GM19099 (cell line): ENCODE measurements around the gene RNF135.

Experiments
- POLR2A ChIP-seq: IDR thresholded peaks from 3 replicates; pipeline ENCODE4 v1.6.1; 2011; ENCODE audit warnings: low read depth; ENCODE audit not compliant: insufficient read length; ENCODE audit errors: extremely low read depth

The RNF135 gene, protein sequence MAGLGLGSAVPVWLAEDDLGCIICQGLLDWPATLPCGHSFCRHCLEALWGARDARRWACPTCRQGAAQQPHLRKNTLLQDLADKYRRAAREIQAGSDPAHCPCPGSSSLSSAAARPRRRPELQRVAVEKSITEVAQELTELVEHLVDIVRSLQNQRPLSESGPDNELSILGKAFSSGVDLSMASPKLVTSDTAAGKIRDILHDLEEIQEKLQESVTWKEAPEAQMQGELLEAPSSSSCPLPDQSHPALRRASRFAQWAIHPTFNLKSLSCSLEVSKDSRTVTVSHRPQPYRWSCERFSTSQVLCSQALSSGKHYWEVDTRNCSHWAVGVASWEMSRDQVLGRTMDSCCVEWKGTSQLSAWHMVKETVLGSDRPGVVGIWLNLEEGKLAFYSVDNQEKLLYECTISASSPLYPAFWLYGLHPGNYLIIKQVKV

DNA sequence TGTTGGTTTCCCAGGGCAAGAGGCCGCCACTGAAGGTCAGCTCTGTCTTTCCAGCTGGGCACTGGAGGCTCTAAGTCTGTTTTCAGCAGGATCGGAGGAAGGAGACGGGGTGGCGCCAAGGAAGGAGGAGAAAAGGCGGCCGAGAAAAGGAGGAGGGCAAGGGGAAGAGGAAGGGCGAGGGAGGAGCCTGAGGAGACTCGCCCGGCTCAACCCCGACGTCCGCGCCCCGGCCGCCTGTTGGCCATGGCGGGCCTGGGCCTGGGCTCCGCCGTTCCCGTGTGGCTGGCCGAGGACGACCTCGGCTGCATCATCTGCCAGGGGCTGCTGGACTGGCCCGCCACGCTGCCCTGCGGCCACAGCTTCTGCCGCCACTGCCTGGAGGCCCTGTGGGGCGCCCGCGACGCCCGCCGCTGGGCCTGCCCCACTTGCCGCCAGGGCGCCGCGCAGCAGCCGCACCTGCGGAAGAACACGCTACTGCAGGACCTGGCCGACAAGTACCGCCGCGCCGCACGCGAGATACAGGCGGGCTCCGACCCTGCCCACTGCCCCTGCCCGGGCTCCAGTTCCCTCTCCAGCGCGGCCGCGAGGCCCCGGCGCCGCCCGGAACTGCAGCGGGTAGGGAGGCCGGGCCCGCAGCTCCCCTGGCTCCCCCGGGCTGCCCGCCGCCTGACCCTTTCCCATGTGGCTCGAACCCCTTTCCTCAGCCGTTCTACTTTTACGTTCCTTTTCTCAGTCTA is at the start of gene RNF135:
TSS of gene RNF135 (plus strand) at position 209 of the 737 bp plus-strand sequence. CDS start at position 244, 35 bp downstream.
- peak; percentile 93 for TF ChIP-seq POLR2A

DNA sequence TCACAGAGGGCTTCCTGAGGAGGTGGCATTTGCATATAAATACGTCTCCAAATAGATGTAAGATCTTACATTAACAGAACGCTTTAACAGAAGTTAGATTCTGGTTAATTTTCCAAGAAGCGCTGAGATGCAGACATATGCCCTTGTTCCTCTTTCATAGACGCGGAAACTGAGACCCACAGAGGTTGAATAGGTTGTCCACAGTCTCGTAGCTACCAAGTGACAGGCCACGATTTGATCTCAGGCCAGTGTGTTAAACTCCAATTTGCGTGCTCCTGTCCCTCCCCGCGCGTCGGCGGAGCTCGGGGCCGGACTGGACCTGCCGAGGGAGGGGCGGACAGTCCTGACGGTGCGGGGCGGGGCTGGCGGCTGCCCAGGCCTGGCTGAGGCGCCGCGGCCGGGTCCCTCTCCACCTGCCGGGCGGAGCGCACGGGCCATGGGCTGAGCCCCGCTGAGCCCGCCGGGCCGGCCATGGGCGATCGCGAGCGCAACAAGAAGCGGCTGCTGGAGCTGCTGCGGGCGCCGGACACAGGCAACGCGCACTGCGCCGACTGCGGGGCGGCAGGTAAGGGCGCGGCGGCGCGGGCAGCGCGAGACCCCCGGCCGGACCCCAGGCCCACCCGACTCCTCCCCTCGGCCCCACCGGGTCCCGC is 49.2 kb upstream of the RNF135 start, which contains the start of gene ADAP2:
TSS of gene ADAP2 (plus strand) at position 402 of the 653 bp plus-strand sequence. CDS start at position 472, 70 bp downstream.
- TF ChIP-seq POLR2A: no peak

DNA sequence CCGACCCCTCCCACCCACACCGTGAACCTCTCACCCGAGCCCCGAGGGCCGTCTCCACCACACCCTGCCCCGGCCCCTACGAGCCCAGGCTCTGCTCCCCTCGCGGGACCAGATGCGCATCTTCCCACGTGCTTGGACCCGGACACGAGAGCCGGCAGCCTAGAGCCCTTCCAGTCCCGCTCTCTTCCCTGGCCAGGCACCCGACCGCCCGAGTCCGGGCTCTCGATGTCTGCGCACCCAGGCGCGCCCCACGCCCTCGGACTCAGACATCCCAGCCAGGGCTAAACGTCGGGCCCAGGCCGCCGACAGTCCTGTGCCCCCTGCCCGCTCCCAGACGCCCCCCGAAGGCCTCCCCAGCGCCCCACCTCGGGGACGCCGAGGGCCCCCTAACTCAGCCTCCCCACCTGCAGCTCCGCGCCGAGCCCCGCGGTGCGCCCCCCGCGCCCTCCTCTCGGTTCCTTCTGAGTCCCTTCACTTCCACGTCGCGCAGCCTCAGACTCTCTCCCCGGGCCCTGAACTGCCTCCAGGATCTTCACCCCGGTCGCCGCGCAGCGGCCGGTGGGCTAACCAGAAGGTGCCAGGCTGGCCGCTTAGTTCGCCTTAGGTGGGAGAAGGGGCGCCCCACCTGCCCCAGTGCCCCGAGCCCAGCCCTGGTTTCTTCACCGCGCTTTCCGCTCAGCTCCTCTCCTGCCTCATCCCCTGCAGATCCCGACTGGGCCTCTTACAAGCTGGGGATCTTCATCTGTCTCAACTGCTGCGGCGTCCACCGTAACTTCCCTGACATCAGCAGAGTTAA is 48.4 kb upstream of the RNF135 start:
- TF ChIP-seq POLR2A: no peak

DNA sequence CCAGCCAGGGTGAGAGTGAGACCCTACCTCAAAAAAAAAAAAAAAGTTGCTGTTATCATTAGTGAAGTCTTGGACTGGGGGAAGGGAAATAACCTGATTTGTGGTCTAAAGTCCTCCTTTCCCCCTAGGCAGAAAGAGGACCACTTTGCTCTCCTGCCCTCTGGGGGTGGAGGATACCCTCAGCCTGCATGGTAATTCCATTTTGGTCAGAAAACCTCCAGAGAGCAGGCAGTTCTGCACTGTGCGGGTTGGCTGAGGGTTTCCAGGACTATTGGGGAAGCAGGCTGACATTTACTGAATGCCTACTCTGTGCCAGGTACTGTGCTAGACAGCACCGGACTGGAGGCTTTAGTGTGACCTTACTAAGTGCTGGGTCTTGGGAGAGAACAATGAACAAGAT is 46.5 kb upstream of the RNF135 start:
- no peak for TF ChIP-seq POLR2A

DNA sequence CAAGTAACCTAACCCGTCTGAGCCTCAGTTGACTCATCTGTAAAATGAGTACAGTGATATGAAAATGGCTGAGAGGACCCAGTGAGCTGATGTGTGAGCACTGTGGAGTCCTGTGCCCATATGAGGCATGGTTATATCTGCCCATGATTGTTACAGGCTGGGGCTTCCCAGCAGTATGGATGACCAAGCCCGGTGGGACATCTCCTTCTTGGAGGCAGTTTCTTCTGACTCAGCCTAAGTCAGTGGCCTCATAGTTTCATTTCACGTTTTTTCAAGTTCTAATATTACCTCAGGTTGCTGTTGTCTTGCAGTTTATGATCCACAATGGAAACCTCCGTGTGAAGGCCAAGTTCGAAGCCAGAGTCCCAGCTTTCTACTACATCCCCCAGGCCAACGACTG is 44.3 kb upstream of the RNF135 start:
- TF ChIP-seq POLR2A: no peak

DNA sequence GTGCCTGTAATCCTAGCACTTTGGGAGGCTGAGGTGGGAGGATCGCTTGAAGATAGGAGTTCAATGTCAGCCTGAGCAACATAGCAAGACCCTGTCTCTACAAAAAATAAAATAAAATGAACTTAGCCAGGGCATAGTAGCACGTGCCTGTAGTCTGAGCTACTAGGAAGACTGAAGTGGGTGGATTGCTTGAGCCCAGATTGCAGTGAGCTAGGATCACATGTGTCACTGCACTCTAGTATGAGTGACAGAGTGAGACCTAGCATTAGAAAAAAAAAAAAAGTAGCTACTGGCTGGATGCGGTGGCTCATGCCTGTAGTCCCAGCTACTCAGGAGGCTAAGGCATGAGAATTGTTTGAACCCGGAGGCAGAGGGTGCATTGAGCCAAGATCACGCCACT is 43.1 kb upstream of the RNF135 start:
- TF ChIP-seq POLR2A: no peak

DNA sequence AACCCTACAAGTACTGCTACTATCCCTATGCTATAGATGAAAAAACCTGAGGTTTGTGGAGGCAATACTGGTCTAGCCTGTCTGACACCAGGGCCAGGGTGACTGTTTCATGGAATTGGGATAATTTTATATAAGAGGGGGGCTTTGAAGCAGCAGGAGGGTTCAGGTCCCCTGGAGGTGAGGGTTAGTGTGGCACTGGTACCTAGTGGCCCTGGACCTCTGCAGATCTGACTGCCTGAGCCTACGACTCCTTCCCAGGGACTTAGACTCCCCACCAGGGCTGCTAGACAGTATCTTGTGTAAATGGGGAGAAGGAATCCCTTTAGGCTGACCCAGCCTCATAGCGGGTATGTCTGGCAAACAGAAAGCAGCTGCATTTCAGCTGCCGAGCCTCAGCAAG is 42.3 kb upstream of the RNF135 start:
- no peak for TF ChIP-seq POLR2A

DNA sequence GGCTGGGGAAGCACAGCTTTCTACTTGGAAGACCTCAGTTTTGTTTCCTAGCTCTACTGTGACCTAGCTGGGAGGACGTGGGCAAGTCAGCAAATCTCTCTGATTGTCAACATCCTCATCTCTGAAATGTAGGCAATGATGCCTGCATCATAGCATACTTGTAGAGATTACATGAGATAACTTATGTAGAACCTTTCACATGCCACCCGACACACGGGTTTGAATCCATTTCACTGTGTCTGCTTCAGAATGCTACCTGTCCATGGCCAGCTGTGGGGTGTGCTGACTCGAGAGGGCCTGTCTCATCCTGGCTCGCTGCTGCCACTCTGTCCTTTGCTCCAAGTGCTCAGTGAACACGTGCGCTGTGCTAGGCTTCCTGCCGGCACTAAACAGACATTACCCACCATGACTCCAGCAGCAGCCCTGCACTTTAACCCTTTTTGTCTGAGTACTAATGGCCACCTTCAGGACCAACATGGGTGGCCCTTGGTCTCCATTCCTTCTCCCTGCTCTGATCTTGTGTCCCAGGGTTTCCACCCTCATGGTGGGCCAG is 41.7 kb upstream of the RNF135 start:
- TF ChIP-seq POLR2A: no peak

DNA sequence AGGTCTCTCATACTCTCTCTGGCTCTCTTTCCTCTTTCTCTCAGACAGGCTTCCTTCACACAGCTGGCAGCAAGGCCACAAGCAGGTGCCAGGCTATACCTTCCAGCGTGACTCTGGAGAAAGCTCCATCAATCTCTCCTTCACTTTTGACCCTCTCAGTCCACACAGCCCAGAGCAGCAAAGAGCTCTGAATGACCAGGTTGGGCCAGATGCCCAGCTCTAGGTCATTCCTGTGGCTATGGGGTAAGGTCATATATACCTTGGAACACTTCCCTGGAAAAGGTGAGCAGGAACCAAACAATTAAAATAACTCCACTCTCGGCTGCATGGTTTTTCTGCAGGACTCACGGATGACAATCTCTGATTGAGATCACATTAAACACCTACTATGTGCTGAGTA is 40.3 kb upstream of the RNF135 start:
- TF ChIP-seq POLR2A: no peak

DNA sequence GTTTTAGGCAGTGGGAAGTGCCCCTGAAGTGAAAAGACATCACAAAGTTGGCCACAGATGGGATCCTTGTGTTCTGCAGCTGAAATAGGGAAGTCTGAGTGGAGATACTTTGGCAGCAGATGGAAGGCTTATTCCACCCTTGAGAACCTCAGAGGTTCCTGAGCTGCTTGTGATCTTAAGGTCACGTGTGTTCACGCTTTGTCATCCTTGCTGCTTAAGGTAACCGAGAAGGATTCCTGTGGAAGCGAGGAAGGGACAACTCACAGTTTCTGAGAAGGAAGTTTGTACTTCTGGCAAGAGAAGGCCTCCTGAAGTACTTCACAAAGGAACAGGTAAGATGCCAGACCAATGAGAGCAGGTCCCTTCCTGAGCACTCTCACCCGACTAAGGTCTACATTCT is 36.9 kb upstream of the RNF135 start:
- TF ChIP-seq POLR2A: no peak

DNA sequence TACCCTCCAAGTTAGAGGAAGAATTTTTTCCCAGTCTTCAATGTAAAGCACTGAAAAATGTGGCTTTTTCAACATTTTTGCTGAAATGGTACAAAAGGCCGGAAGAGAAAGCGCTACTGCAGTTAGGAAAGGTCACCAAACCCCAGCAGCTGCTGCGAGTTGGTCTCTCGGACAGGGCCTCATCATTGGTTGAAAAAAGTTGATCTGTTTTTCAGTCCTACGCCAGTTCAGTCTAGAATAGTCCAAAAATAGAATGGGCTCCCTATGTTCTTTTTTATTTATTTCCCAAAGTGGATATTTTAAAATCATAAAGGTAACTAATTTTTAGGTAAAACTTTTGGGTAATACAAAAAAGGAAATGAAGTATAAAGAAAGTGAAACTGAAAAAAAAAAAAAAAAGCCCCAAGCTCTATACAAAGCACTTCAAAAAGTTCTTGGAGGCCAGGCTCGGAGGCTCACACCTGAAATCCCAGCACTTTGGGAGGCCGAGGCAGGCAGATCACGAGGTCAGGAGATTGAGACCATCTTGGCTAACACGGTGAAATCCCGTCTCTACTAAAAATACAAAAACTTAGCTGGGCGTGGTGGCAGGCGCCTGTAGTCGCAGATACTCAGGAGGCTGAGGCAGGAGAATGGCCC is 31.7 kb upstream of the RNF135 start:
- no peak for TF ChIP-seq POLR2A

DNA sequence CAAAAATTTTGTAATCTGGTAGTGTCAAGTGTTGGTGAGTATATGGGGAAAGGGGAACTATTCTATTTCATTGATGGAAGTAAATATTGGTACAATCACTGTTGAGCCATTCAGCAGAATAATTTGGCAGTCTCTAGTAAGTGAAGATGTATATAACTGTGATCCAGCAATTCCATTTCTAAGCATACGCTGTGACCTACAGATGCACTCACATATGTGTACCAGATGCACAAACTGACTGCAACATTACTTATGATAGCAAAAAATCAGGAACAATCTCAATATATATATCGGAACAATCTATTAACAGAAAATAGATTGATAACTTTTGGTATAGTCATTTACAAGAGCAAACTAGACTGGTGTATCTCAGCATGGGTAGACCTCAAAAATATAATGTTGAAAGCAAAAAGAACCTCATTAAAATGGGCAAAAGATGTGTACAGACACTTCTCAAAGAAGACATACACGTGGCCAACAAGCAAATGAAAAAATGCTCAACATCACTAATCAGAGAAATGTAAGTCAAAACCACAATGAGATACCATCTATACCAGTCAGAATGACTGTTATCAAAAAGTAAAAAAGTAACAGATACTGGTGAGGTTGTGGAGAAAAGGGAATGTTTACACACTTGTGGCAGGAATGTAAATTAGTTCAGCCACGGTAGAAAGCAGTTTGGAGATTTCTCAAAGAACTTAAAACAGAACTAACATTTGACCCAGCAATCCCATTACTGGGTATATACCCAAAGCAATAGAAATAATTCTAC is 28.3 kb upstream of the RNF135 start:
- no peak for TF ChIP-seq POLR2A

DNA sequence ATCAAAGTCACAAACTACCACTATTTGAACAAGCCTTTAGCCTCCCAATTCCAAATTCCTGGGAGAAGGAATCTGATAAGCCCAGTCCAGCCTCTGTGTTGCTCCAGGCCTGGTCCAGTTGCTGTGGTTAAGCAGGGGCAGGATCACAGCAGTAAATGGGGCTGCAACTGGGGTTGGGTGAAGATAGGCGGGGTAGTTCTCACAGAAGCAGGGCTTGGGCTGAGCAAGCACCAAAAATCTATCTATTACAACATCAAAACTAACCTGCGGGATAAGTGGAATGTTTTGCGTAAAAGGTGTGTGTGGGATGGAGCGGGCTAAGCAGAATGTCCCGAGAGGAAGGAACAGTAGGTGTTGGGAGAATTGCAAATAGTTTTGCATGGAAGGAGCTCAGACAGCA is 23.0 kb upstream of the RNF135 start:
- TF ChIP-seq POLR2A: no peak
